SW480 (cell line): ENCODE results near the gene KIAA0930.

ENCODE experiments used
- DNase-seq: peaks from one replicate; pipeline ENCODE4 v3.0.0-alpha.2; 2016; ENCODE audit warnings: low spot score

Gene KIAA0930

DNA sequence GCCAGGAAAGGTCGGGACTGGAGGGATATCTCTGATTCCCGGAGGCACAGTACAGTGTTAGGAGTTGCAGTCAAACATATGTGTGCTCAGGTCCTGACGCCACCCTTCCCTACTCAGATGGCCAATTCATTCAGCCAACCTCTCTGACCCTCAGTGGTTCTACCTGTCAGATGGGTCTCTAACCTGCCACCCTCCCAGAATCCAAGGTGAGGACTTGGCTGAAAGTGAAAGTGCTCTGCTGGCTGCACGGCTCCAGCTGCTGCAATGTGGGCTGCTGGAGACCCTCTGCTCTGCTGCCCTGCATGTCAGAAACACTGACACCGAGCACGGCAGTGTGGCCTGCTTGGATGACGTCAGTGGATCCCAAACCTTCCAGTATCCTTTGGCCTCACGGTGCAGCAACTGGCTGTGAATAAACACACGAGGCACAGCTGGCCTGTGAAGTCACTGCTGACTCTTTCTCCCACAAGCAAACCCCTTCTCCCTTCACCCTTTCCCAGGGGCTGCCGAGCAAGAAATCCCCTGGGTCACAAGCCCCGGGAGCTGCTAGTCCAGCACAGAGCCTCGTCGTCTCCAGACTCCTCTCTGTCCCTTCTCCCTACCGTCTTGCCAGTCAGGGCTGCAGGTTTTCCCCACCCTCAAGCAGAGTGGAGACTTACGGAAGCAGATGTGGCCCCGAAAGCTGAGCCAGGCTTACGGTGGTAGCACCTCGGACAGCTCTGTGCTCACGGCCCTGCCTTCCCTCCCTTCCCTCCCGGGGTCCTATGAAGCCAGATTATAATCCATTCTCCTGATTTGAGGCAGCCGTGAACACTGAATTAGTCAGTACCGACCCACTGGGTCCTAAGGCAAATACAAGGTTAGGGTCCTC is 24.3 kb downstream of the KIAA0930 start:
- DNase-seq = no peak

- DNase-seq = no peak
Observed at GRCh38 chr22:45212992-45213751, 27.5 kb downstream of the KIAA0930 start.

- no peak for DNase-seq
Observed at GRCh38 chr22:45212306-45212709, 28.4 kb downstream of the KIAA0930 start.

GRCh38 chr22:45211848-45212247 is 28.8 kb downstream of the KIAA0930 start:
- DNase-seq = no peak

DNA sequence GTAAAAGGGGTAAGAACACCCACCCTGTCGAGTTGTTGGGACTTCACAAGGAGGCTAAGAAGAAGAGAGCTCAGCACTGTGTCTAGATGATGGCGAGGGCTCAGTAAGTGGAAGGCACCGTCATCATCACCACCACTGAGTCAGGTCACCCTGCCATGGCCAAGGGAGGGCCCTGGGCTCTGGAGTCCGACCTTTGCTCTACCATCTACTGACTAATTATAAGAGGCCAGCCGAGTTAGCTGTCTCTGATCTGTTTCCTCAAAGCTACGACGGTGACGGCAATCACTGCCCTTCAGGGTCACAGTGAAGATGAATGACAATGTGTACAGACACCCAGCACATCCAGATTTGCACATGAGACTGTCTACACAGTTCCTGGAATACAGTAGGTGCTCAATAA is 29.3 kb downstream of the KIAA0930 start:
- no peak for DNase-seq

- no peak for DNase-seq
Observed at GRCh38 chr22:45210991-45211390, 29.7 kb downstream of the KIAA0930 start.

DNA sequence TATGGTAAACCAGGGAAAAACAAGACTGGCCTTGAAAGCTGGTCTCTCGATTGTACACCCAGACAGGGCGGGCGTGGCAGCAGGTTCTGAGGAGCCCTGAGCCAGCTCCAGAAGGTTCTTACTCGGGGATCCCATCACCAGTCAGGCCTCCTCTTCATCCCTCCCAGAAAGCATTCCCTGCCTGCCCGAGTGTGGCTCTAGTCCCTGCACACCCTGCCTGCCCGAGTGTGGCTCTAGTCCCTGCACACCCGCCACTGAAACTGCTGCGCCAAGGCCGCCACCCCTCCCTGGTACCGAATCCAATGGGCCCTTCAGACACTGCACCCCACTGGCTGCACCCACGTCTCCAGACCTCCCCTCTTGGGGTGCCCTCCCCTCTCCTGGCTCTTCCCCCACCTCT is 30.1 kb downstream of the KIAA0930 start:
- DNase-seq = no peak

GRCh38 chr22:45210174-45210573 is 30.5 kb downstream of the KIAA0930 start:
- DNase-seq = no peak

- DNase-seq = no peak
Observed at GRCh38 chr22:45208993-45209838, 31.5 kb downstream of the KIAA0930 start.

DNA sequence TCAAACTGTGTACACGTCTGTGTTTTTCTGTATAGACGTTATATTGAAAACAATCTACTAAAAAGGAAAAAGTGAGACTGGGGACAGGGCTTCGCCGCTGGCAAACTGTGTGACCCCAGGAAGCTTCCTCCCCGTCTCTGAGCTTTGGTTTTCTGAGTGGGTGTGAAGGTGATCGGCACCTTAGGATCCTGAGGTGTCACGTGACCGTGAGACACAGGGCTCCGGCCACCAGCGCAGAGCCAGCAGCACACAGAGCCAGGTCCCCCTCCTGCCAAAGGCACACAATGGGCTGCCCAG is 32.0 kb downstream of the KIAA0930 start:
- no peak for DNase-seq

DNA sequence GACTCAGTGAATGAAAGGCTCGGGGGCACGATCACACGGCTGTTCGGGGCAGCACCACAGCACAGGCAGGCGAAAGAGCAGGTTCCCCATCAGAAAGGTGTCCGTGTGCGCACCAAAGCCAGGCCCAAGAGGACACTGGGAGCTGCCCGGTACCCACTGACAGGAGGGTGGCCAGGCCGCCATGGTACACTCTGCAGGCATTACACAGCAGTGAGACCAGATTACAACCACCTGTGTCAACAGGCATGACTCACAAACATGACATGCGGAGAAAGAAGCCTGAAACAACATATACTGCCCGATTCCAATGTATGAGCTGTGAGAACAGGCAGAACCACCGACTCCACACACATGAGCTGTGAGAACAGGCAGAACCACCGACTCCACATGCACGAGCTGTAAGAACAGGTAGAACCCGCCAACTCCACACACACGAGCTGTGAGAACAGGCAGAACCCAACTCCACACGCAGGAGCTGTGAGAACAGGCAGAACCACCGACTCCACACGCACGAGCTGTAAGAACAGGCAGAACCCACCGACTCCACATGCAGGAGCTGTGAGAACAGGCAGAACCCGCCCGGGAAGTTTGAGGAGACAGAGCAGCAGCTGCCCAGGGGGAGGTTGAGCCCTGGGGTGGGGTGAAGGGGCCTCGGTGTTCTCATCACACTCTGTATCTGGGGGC is 32.6 kb downstream of the KIAA0930 start:
- no peak for DNase-seq

DNA sequence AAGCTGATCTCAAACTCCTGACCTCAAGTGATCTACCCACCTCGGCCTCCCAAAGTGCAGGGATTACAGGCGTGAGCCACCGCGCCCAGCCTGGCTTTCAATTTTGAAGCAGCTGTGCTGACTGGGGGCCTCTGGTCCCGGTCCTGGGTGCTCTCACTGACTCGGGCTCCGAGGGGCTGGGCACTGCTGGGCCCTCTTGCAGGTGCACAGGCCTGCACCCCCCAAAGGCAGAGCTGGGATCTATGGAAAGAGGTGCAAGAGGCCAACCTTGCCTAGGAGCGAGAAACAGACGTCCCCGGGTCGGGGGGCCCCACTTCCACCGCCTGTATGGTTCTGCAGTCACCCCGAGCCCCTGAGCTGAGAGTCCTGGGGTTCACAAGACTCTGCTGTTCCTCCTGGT is 33.2 kb downstream of the KIAA0930 start:
- no peak for DNase-seq

- no peak for DNase-seq
Observed at GRCh38 chr22:45206233-45206632, 34.5 kb downstream of the KIAA0930 start.

DNA sequence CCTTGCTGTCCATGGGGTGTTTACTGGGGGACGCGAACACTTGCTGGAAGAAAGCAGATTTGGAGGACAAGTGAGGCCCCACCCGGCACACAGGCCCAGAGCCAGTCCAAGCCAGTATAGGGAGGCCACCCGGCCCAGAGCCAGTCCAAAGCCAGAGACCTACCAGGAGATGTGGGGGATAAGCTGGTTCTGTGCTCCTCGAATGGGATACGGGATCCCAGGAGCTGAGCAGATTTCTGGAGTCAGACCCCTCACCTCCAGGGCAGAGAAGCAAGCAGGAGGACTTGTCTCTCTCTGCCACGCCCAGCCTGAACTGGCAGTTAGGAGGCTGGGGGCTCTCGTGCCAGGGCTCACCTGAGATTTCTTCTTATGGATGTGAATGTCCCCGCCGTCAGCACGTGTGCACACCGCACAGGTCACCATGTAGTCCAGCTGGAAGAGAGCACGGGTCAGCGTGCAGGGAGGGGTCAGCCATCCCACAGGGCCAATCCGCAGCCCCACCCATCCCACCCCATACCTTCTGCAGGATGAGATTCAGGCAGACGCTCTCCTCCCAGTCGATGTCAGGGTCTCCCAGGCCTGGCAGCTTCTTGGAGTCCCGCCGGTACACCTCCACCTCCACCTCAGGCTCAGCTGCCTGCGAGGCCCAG is 35.3 kb downstream of the KIAA0930 start:
- no peak for DNase-seq

DNA sequence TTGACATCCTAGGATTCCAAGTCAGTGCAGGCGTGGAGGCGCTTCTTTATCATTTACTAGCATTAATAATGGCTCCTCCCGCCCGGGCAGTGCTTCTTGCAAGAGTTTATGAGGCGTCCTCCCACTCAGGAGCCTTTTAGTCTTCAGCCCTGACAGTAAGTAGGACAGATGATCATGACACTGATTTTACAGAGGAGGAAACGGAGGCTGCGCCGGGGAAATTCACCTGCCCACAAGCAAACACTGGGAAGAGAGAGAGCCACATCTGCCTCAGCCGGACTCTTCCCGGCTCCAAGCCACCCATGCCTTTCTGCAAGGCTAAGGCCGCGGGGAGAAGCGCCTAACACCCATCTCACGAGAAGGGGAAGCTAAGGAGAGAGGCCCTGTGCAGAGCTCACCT is 35.9 kb downstream of the KIAA0930 start:
- no peak for DNase-seq

GRCh38 chr22:45204241-45204640 is 36.5 kb downstream of the KIAA0930 start:
- no peak for DNase-seq

DNA sequence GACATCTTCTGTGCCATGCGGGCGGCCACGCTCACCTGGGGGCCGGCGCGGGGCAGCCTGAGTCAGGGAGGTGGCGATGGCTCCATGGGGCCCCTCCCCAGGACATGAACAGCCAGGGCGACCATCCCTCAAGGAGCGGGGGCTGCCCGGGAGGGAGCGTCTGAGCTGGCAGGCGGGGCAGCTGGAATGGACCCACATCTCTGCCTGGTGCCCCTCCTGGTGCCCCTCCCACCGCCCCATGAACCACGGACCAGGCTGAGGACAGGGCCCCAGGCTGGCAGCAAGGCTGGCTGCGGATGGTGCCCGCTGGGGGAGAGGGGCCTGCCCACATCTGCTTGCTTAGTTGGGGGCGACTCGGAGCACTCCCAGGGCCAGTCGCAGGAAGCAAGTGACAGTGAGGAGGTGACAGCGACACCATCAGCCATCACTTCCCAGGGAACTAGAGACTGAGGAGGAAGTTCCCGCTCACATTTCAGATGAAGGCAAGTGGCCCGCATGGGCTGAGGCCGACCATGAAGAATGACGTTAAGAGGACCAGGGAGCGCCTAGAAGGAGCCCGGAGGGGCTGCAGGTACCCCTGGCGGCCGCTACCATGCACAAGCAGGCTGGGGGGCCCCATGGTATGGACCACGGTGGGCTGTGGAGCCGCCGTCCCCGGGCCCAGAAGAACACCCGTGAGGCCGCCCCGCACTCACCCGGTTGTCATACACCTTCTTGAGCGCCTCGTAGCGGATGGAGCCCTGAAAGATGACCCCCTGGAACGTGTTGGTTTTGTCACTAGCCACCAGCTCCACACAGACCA is 37.3 kb downstream of the KIAA0930 start:
- no peak for DNase-seq

- DNase-seq = no peak
Observed at GRCh38 chr22:45202333-45203149, 38.2 kb downstream of the KIAA0930 start.

DNA sequence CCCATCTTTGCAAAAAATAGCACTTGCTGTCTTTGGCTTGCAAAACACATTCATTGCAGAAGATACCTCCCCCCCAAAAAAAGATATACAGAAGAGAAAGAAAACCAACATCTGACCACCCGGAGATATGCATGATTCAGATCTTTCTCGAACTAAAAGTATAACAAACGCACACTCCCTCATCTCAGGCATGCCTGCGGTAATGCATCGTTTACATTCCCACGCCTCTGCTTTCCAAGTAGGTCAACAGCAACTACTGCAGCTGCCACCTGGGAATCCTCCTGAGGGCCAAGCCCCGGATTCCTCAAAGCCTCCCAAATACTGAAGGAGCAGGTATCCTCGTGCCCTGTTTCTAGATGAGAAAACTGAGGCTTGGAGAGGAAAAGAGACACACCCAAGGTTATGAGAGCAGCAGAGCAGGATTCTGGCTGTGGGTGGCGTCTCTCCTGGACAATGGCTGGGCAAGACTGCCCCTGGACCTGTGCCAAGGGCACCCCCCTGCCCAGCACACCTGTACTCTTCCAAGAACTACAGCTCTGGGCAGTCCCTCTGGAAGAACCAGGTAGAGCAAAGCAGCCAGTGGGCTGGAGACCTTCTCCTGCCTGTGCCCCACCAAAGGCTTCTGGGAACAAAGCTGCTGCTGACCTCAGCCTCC is 38.9 kb downstream of the KIAA0930 start:
- DNase-seq = peak; percentile 61
